CMK (cell line): Measurements from ENCODE around the gene LETM1.

Source experiments
- DNase-seq: peaks from one replicate; pipeline ENCODE4 v3.0.0-alpha.2; 2010; ENCODE audit warnings: low read depth

The LETM1 gene

DNA sequence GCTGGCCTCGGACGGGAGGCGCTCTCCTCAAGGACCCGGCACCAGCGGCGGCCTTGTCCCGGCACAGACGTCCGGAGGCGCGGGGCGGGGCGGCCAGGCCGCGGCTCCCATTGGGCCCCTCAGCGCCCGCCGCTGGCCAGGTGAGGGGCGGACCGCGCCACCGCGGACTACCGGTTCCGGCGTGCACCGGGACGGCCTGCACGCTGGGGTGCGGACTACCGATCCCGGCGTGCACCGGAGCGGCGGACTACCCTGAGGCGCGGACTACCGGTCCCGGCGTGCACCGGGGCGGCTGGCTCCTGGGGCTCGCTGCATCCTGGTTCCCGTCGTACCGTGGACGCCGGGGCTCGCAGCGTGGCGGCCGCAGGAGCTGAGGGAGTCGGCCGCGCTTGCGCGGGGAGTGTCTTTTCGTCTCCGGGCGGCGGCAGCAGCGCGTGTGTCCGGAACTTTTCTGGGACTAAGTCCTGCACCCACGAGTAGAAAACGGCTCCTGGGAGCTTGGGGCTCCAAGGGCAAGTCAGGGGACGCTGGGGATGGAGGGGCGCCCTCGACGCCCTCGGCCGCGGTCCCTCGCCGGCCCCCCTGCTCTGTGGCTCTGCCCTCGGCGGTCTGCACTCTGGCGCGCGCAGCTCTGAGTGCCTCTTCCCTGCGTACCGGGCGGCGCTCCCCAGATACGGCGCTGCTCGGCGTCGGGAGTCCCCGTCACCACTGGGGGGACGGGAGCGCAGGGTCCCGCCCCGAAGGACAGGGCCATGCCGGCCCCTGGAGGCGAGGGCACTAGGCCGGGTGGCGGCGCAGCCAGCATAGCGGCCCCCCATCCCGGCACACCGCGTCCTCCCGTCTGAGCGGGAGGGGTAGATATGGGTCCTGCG is at the start of gene LETM1:
Gene LETM1, minus strand, starts transcription at position 86 of the 872 bp plus-strand sequence. CDS start 206 bp downstream, outside the sequence.
- DNase-seq = peak; percentile 92

DNA sequence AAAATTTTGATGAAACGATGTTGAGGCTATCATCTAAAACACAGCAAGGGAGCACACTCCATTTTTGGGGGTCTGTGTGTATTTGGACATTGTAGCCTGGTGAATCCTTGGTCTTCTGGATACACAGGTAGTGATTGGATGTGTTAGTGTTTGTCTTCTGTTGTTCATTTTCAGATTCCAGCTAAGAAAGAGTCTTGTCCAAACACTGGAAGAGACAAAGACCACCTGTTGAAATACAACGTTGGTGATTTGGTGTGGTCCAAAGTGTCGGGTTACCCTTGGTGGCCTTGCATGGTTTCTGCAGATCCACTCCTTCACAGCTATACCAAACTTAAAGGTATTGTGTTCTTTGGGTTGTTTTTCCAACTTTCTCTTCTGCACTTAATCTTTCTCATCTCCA is 48.1 kb upstream of the LETM1 start:
- DNase-seq = no peak

DNA sequence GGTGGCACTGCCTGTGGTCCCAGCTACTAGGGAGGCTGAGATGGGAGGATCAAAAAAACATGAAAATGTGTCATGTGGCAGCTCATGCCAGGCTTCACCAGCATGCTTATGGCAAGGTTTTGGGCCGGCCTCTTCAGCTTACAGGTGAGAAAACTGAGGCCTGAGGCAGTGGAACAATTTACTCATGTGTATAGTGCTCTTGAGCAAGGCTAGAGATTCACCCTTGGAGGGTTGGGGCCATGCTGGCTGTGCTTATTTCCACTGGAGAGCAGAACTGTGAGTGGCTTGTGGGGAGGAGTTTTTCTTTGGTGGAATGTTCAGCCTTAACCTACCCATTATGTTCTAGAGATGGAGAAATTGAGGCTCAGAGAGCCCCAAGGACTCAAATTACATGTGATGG is 47.1 kb upstream of the LETM1 start:
- DNase-seq = no peak

DNA sequence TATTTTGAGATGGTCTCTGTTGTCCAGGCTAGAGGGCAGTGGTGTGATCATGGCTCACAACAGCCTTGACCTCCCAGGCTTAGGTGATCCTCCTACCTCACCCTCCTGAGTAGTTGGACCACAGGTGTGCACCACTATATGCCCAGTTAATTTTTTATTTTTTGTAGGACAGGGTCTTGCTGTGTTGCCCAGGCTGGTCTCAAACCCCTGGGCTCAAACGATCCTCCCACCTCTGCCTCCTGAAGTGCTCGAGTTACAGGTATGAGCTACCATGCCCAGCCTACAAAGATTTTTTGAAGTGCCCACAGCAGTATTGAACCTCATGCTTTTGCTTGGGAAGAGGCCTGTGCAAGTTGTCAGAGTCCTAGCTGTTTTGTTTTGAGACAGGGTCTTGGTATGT is 46.3 kb upstream of the LETM1 start:
- no peak for DNase-seq

DNA sequence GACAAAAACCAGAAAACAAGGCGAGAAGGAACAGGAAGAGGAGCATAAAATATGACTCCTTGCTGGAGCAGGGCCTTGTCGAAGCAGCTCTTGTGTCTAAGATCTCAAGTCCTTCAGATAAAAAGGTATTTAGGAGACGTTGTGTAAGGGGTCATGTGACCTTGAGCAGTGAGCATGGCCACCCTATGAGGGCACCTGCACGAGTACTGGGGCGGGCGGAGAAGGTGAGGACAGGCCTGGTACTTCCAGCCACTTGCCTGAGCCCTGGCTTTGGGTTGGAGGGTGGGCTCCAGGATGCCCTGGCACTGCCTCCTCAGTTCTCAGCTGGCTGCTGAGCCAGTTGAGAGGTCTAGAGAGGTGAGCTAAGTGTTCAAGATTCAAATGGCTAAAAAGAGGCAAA is 45.2 kb upstream of the LETM1 start:
- DNase-seq = no peak

DNA sequence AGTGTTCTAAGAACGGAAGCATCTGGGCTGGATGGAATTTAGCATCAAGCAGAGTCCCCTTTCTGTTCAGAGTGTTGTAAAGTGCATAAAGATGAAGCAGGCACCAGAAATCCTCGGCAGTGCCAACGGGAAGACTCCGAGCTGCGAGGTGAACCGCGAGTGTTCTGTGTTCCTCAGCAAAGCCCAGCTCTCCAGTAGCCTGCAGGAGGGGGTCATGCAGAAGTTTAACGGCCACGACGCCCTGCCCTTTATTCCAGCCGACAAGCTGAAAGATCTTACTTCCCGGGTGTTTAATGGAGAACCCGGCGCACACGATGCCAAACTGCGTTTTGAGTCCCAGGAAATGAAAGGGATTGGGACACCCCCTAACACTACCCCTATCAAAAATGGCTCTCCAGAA is 44.7 kb upstream of the LETM1 start:
- no peak for DNase-seq

DNA sequence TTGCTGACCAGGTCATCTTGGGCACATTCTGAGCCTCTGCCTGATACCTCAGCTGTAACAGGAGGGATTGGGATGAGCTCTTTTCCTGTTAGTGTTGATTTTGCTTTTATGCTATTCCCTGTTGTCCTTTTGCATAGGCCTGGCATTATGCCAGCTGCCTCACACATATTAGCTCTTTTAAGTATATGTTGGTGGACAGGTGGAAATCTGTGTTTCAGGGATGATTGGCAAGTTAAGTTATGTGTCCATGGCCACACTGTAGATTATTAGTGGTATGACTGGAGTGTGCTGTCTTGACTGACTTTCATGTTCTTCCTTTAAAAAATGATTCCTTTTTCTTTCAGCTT is 44.1 kb upstream of the LETM1 start:
- no peak for DNase-seq

DNA sequence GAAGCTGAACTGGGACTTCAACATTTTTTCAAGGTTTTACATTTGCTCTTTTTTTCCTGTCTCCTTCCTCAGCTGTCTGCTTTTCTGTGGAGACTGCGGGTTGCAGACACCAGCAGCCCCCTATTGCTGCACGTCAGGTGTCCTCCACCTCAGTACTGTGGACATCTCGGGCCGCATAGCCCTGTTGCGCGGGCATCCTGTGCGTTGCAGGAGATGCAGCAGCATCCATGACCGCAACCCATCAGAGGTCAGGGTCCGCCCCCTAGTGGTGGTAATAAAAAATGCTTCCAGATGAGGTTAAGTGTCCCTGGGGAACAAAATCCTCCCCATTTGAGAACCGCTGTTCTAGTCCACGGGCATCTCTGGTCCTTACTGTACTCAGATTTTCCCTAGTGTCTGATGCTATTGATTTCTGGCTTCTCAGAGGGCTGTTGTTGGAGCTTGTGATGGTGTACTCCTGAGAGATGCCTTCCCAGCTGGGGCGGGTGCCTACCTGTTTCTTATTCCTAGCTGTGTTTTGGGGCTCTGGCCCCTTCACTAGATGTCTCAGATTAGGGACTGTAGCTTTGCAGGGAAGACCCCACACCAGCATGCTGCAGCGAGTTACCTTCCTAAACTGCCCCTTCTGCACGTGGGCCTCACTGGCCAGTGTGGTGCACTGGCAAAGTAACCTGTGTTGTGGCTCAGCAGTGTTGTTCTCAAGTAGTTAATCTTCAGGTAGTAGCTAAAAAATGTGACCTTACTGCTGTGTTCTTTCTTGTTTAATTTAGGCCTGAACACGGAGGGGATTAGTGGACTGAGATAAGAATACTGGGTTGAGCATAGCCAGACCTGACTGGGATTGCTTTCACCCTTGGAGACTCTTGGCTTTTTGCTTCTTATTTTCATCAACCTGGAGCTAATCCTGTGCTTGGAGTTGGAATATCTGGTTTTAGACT is 43.5 kb upstream of the LETM1 start:
- peak; percentile 61 for DNase-seq

DNA sequence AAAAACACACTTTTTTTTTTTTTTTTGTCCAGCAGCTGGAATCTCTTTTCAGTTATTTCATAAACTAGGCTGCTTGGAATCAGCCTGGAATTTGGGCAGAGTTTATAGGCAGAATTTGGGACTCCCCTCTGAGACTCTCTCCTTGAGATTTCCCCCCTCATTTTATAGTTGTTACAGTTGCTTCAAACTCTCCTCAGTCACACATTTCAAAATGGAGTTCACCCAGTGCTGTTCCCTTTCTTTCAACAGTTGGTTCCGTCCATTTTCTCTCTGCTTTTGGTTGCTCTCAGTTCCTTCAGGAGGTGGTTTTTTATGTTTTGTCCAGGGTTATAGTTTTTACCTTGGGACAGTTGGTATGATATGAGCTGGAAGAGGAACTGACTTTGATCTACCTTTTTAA is 42.7 kb upstream of the LETM1 start:
- DNase-seq = no peak

DNA sequence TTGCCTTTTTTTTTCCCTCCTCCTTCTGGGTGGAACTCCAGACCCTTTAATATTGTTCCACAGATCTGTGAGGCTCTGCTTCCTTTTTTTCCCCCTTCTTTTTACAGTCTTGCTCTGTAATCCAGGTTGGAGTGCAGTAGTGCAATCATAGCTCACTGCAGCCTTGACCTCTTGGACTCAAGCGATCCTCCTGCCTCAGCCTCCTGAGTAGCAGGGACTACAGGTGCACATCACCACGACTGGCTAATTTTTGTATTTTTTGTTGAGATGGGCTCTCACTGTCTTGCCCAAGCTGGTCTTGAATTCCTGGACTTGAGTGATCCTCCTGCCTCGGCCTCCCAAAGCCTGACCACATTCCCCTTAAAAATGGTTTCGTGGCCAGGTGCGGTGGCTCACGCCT is 42.1 kb upstream of the LETM1 start:
- DNase-seq = no peak

DNA sequence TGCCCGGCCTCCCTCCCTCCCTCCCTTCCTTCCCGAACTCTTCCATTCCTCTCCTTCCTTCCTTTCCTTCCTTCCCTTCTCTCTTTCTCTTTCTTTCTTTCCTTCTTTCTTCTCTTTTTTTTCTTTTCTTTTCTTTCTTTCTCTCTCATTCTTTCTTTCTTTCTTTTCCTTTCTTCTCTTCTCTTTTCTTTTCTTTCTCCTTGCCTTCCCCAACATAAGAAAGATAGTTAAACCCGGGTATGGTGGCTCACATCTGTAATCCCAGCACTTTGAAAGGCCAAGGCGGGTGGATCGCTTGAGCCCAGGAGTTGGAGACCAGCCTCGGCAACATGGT is 40.7 kb upstream of the LETM1 start:
- no peak for DNase-seq

DNA sequence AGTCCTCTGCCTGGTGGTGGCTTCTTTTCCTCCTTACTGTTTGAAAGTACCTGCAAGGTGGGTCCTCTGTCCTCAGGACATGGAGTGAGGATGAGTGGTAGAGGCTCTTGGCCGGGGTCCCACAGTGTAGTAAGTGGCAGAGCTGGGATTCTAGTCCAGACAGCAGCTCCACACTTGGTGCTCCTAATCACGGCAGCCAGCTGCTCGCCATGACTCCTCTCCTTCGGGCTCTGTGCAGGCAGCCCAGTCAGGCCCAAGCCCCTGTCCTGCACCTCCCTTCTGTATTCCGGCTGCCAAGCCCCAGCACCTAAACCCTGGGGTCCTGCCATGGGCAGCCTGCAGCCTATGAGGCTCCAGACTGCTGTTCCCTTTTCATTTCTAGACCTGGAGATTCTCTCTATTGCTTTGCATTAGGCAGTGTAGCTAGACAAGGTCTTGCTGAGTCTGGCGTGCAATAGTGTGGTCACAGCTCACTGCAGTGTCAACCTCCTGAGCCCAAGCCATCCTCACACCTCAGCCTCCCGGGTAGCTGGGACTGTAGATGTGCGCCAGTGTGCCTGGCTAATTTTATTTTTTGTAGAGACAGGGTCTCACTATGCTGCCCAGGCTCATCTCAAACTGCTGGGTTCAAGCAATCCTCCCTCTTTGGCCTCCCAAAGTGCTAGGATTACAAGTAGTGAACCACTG is 40.2 kb upstream of the LETM1 start:
- DNase-seq = no peak

DNA sequence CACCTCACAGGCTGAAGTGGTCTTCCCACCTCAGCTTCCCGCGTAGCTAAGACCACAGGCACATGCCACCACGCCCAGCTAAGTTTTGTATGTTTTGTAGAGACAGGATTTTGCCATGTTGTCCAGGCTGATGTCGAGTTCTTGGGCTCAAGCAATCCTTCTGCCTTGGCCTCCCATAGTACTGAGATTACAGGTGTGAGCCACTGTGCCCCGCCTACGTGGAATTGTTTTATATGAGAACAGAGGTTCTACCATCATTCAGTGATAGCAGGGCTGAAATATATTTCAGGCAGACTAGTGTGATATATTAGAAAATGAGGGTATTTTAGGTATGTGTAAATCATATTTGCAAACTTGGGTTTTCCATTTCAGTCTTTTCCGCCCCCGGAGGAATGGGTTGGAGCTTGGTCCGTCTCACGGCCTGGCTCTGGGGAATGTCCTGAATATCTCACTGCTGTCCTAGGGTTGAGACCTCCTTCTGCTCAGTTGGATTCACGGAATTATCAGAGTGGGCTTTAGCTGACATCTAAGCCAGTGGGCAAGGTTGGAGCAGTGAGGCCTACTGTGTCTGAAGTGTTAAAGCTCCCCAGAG is 35.1 kb upstream of the LETM1 start:
- DNase-seq = no peak

DNA sequence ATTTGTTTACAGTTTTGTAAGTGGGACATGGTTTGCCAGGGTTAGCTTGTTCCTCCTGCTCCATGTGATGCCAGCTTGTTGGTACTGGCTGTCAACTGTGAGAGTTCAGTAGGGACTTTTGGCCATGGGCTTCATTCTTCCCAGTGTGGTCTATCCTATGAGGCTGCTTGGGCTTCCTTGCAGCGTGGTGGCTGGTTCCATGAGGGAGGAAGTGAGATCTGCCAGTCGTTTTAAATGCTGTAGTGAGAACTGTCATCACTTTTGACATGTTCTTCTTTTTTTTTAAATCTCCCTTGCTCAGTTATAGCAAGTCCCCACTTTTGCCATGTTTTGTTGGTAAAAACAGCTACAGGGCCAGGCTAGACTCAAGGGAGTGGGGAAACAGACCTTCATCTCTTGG is 31.1 kb upstream of the LETM1 start:
- DNase-seq = no peak

DNA sequence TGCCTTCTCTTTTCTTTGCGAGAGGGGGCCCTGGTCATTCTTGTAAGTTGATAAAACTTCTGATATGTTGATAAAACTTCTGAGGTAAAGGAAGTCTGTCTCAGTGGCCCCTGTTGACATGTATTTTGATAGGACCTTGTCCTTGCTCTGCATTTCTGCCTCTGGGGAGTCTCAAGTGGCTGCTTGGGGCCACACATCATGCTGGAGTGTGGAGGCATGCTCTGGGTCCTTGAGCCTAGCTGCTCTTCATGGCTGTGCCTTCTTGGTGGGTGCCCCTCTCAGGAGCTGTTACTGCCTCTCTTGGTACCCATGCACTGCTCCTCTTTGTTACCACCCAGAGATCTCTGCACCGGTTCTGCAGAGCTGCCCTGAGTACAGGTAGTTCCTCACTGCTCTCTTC is 29.5 kb upstream of the LETM1 start:
- DNase-seq = no peak

DNA sequence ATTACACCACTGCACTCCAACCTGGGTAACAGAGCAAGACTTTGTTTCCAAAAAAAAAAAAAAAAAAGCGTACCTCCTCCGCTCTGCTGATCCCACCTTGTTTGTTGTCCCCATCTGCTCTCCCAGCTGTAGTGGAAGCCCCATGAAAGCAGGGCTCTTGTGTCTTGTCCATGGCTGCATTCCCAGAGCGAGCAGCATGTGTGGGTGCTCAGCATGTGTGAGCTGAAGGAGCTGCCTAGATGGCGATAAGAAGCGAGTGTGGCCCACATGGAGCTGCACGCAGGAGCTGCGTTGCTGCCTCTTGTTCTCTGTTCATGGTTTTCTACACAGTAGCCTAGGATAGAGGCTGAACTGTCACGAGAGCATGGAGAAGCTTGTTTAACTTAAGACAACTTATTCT is 27.6 kb upstream of the LETM1 start:
- DNase-seq = no peak

DNA sequence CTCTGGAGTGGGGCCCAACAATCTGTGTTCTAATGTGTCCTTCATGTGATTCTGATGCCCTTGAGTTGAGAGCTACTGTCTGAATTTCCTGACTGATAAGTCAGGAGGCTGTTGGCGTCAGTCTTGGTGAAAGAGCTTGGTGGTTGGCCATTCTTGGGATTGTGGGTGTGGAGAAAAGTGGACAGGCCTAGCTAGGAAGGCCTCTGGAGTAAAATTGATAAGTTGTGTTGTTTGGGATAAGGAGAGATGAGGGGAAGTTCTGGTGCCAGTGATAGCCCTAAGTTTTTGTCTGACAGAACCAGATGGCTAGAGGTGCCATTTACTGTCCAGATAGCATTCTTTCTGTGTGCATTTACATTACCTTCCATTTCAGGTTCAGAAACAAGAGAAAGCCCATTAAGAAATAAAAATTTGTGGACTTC is 26.9 kb upstream of the LETM1 start:
- DNase-seq = peak; percentile 86

DNA sequence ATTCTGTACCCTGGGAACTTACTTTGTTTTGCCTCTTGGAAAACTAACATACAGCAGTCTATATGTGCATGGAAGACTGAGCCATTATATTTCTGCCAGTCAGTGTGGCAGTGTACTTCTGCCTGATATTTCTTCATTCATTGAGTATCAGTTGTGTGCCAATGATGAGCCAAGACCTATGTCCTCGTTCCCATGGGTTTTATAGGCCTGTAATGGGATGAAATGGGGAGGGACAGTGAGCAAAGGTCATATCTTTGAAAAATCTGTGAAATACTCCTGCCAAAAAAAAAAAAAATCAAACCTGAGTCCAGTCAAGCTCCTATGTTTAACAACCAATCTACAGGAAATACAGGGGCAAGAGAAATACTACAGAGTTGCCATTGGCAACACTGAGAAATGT is 24.4 kb upstream of the LETM1 start:
- no peak for DNase-seq

DNA sequence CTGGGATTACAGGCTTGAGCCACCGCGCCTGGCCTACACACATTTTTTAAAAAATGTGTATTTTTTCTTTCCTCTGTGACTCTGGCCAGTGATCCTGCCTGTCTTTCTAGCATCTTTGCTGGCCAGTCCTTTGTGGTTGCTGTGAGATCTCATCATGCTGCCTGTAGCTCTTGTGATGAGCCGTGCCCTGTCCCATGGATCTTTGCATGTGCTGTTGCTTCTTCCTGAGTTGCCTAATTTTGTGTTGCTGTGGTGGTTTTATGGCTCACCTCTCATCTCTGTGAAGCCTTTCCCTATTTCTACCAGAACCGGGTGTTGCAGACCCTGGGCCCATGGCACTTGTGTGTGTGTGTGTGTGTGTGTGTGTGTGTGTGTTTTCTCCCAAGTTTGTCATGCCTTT is 23.5 kb upstream of the LETM1 start:
- DNase-seq = no peak

DNA sequence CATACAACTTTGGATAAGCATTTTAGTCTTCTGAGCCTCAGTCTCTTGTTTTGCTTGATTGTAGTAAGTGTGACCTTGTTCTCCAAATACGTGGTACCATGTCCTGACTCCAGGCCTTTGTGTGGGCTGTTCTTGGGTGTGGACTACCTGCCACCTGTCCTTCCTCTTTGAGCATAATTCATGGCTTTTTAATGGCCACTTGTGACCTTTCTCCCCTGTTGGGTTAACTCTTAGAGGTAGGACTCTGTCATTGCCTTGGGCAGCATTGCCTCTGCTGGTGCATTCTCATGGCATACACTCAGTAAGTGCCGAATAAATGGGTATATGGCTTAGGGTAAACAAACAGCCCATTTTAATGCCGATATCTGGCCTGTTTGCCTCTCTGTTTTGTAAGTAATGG is 18.2 kb upstream of the LETM1 start:
- no peak for DNase-seq

DNA sequence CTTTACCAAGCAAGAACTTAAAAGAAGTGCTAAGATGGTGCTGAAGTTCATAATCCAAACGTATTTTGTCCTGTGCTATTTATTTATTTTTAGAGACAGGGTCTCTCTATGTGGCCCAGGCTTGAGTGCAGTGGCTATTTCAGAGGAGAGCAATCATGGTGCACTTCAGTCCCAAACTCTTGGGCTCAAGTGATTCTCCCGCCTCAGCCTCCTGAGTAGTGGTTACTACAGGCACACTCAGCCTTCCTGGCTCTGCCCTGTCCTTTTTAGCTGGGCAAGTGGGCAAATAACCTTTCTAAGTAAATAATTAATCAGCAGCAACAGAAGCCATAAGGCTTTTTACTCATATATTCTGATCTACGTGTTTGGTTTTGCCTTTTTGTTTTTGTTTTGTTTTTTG is 17.8 kb upstream of the LETM1 start:
- no peak for DNase-seq

DNA sequence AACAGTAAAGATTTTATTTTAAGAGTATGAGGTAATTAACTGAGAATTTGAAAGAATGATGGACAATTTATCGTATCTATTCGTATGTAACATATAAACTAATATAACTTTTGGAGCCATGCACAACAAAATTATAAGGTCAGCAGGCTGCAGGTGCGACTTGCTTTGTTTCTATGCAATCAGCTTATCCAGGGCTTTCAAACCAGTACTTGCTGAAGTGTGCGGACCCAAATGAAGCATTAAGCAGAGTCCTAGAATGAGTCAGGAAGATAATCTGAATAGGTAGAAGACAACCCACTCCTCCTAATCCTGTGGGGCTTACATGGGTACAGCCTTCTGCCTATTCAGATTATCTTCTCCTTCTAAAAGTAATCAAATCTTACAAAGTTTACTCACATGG is 17.3 kb upstream of the LETM1 start:
- no peak for DNase-seq
